Tibial artery (tissue), 4 donors: ENCODE measurements around the gene FAF2.
A peak's percentile ranks its signal among the peaks of the same experiment; 100 is the strongest.

Experiments used
- DNase-seq, 2 donors: peaks; one replicate each; pipeline ENCODE4 v3.0.0-alpha.2; 2019
- H3K27ac ChIP-seq, 2 donors: fragments of 200-600 bp; sonication (generic) in 1 of 2; 1 replicate in 1 of 2; 2 replicates in 1 of 2; pipeline ENCODE4 v1.5.1; 2018 to 2019; ENCODE audit warnings: mild to moderate bottlenecking in 1 of 2
- H3K27me3 ChIP-seq, 2 donors: fragments of 200-600 bp; sonication (generic) in 1 of 2; one replicate each; pipeline versions ENCODE4 v1.5.1 to v1.6.0; 2016 to 2019
- H3K36me3 ChIP-seq, 3 donors: fragments of 200-600 bp; sonication (generic) in 2 of 3; one replicate each; pipeline ENCODE4 v1.5.1; 2016 to 2019; ENCODE audit warnings: mild to moderate bottlenecking in 2 of 3
- H3K4me1 ChIP-seq, 4 donors: fragments of 200-600 bp; sonication (generic) in 2 of 4; 1 replicate in 3 of 4; 2 replicates in 1 of 4; pipeline ENCODE4 v1.5.1; 2016 to 2019
- H3K4me3 ChIP-seq, 2 donors: fragments of 200-600 bp; sonication (generic) in 1 of 2; 1 replicate in 1 of 2; 2 replicates in 1 of 2; pipeline ENCODE4 v1.5.1; 2018 to 2019; ENCODE audit warnings: mild to moderate bottlenecking in 2 of 2
- H3K9me3 ChIP-seq, 3 donors: fragments of 200-600 bp; sonication (generic) in 1 of 3; one replicate each; pipeline ENCODE4 v1.5.1; 2016 to 2019
- CTCF ChIP-seq, 2 experiments: fragments of 200-600 bp in 1 of 2; fragments of 450-650 bp in 1 of 2; IDR thresholded peaks; one replicate each; pipeline ENCODE4 v1.5.1; 2017 to 2019; ENCODE audit warnings: antibody characterized with exemption in 2 of 2, mild to moderate bottlenecking in 1 of 2, moderate library complexity in 1 of 2
- intact Hi-C: fragments of 100-400 bp; cut with DNase I; formaldehyde crosslinking; loops from one replicate; pipeline ENCODE4 v1.15.0; 2023; ENCODE audit warnings: low total_unique reads

FAF2 gene

GRCh38 chr5:176420086-176420485 lies 28.1 kb upstream of the FAF2 start:
- Histone ChIP-seq H3K27ac (no peak overlapping the region), H3K27me3 (no peaks in the 10 kb centered on the region), H3K36me3 (no peaks in the 10 kb centered on the region), H3K9me3 (no peaks in the 10 kb centered on the region), H3K4me1 (peaks cover under 1 to 32% (median 22%) of the 10 kb centered on the region in 4 donors), H3K4me3 (no peak overlapping the region)
- intact Hi-C loops: no loop called here
- no peak for DNase-seq
- TF ChIP-seq CTCF (IDR thresholded peaks at IDR 0.05): no peak

DNA sequence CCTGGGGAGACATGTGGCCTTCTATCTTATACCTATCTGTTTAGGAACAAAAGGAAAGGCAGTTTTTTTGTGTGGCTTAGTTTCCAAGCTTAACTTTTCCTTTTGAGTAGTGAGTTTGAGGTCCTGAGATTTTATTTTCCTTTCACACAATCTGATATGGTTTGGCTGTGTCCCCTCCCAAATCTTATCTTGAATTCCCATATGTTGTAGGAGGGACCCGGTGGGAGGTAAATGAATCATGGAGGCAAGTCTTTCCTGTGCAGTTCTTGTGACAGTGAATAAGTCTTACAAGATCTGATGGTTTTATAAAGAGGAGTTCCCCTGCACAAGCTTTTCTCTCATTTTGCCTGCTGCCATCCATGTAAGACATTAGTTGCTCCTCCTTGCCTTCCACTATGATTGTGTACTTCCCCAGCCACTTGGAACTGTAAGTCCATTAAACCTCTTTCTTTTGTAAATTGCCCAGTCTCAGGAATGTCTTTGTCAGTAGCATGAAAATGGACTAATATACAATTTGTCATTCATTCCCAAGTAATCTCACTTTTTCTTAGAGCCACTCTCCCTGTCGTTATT lies 27.1 kb upstream of the FAF2 start:
- TF ChIP-seq CTCF (IDR thresholded peaks at IDR 0.05): no peak
- Histone ChIP-seq H3K4me1 (peaks cover 0 to 34% (median 20%) of the 10 kb centered on the region in 4 donors), H3K9me3 (no peaks in the 10 kb centered on the region), H3K36me3 (no peaks in the 10 kb centered on the region), H3K27me3 (no peaks in the 10 kb centered on the region), H3K4me3 (no peak overlapping the region), H3K27ac (no peak overlapping the region)
- DNase-seq: no peak
- intact Hi-C loops: no loop called here

GRCh38 chr5:176424181-176424580 lies 24.0 kb upstream of the FAF2 start:
- no peak for DNase-seq
- no peak overlapping the region for H3K4me3 ChIP-seq
- no peak for TF ChIP-seq CTCF (IDR thresholded peaks at IDR 0.05)
- no peaks in the 10 kb centered on the region for H3K27me3 ChIP-seq
- no peaks in the 10 kb centered on the region for H3K9me3 ChIP-seq
- intact Hi-C loops: no loop called here
- H3K27ac ChIP-seq: peak overlapping the region in 1 of 2 donors; percentile 60
- H3K36me3 ChIP-seq: no peaks in the 10 kb centered on the region
- peaks cover 0 to 26% (median 11%) of the 10 kb centered on the region in 4 donors for H3K4me1 ChIP-seq

DNA sequence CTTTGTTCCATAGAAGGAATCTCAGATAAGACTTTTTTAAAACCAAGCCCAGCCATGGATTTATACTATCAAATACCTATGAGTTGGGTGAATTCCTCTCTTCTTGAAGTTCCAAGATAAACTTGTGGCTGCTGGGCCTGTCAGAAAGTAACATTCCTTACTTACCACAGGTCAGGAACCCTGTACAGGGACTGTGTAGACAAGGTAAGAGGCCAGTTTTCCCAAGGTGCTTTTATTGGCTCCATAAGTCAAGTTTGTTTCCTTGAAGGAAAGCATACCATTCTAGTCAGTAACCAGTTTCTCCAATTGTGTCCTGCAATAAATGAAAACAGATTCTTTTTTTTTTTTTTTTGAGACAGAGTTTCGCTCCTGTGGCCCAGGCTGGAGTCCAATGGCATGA lies 23.0 kb upstream of the FAF2 start:
- H3K27ac ChIP-seq: peak overlapping the region; percentile 7 to 63
- no peaks in the 10 kb centered on the region for H3K36me3 ChIP-seq
- DNase-seq: no peak

DNA sequence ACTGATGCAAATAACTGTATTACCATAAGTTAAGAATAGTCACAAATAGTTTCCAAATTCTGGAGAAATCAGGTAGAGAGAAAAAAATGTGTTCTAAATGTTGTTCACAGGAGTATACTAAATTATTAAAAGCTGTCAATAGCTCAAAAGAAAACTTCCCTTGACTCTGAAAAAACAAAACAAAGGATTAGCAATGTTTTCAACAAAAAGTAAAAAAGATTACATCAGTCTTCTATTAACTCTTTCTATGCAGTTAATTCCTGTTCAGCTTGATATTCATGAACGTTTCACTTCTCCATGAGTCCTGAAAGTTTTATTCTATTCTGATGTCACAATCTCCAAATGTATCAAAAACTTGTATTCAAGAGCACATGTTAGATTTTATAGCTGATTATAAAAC lies 22.4 kb upstream of the FAF2 start:
- TF ChIP-seq CTCF (IDR thresholded peaks at IDR 0.05): no peak
- peaks cover 0 to 26% (median 11%) of the 10 kb centered on the region in 4 donors for H3K4me1 ChIP-seq
- no peak for DNase-seq
- H3K9me3 ChIP-seq: no peaks in the 10 kb centered on the region
- intact Hi-C loops: no loop called here
- H3K36me3 ChIP-seq: no peaks in the 10 kb centered on the region
- H3K27ac ChIP-seq: peak overlapping the region in 1 of 2 donors; percentile 63
- H3K27me3 ChIP-seq: no peaks in the 10 kb centered on the region
- no peak overlapping the region for H3K4me3 ChIP-seq

More for the DNA sequence above, 23.0 kb upstream of the FAF2 start:
- intact Hi-C loops: no loop called here
- Histone ChIP-seq H3K4me1 (peaks cover 0 to 26% (median 11%) of the 10 kb centered on the region in 4 donors), H3K27me3 (no peaks in the 10 kb centered on the region), H3K4me3 (no peak overlapping the region), H3K9me3 (no peaks in the 10 kb centered on the region)
- TF ChIP-seq CTCF (IDR thresholded peaks at IDR 0.05): no peak

DNA sequence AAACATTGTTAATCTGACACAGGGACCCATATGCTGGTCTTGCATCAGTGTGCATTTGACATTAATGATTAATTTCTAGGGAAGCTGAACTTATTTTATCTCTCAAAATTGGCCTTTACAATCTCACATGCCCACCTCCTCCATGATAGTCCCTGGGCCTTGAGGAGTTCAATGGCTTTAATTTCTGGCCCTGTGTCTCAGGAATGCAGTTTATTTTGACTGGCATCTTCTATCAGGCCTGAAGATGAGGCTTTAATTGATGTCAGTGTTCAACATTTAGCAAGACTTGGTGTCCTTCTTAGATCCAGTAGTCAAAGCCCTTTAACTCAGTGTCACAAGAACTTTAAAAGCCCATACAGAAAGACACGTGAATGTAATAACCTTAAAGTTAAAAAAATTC lies 21.3 kb upstream of the FAF2 start:
- Histone ChIP-seq H3K4me3 (no peak overlapping the region), H3K36me3 (no peaks in the 10 kb centered on the region), H3K27ac (no peak overlapping the region), H3K9me3 (no peaks in the 10 kb centered on the region), H3K4me1 (peaks cover 0 to 26% (median 11%) of the 10 kb centered on the region in 4 donors), H3K27me3 (no peaks in the 10 kb centered on the region)
- TF ChIP-seq CTCF (IDR thresholded peaks at IDR 0.05): no peak
- intact Hi-C loops: no loop called here
- no peak for DNase-seq
